Astrocyte of the hippocampus (primary cell): ENCODE data around the gene IGFN1.
"Not testable (repeated sequence)": the region's sequence is repeated elsewhere in the genome, so short reads cannot be mapped to it uniquely, and the experiment has no call there.

Source experiments
- DNase-seq: peaks from one replicate; pipeline ENCODE4 v3.0.0; 2011; ENCODE audit warnings: low read depth, low spot score

IGFN1 gene

DNA sequence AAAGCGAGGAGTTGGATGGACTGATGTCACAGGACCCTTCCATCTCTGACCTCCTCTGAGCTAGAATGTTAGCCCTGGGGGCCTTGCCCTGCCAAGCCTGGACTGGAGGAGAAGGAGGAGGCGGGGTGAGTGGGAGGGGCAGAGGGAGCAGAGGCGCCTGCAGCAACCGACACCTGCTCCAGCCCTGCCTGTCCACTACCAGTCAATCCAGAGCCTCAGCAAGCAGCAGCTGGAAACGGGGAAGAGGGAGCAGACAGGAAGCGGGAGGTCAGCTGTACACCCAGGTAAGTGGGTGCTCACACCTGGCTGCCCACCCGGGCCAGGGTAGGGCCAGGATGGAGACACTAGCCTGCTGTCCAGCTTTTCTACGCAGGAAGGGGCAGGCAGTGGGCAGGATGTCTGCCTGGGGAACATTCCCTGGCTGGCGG lies at the start of gene IGFN1:
TSS of gene IGFN1 (plus strand) at position 201 of the 428 bp plus-strand sequence. CDS start 2,470 bp downstream, outside the sequence.
- no peak for DNase-seq

DNA sequence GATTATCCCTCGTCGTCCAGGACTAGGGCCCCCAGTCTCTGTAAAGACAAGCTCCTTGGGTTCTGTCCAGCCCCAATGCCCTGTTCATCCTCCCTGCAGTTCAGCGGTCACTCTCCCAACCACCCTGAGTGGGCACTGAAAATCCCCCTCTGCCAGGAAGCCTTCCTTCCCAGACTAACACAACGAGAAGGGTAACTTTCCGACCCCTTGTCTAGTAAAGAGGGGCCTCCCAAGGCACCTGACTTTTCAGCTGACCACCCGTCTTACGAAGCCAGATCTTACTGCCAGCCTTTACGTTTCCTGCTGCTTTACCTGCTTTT lies 49.7 kb upstream of the IGFN1 start:
- no peak for DNase-seq

DNA sequence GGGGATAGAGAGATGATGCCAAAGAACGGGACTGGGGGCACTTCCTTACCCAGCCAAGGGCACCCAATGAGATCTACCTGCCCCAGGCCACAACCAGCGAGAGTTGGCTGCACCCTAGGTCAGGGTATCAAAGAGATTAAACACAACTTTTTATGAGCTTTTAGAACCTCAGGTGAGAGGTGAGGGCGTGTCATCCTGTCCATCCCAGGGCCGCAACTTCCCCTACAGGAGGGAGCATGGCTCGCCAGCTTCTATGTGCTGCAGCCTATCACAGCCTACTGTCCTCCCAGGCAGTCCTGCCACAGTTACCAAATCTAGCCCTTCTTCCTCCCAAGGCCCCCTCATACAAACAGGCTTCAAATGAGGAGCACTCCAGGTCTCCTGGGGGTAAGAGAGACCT lies 49.2 kb upstream of the IGFN1 start:
- no peak for DNase-seq

DNA sequence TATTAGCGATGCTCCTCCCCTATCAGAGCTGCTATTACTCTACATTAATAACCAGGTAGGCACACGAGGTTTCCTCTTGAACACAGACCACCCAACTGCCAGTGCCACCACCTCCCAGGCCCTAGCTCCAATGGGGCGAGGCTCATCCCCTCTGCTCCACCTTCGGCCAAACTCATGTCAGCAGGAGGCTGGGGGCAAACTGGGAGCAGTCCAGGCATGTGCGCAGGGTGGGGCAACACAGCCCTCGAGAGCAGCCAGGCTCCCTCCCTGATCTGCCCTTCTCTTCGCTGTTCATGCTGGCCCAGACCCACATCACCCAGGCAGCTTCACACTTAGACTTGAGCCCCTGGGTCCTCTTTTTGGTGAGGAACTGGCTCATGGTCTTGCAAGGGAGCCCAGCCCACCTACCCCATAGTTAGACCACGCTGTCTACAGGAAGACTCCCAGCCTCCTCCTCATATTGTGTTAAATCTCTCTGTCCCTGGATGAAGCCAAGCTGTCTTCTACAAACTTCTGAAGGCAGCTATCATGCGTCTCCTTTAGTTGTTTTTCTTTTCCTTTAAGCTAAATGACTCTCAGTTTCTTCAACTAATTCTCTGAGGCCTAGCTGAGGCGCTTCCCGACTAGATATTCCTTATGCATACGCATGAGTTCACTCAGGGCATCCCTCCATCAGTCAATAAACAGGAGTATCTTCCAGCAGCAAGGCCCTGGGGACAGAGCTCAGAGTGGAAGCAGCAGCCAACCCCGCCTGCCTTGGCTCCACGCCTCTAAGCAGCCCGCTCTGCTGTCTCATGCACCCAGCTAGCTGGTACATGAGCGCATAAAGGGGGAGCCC lies 48.4 kb upstream of the IGFN1 start:
- DNase-seq = no peak

DNA sequence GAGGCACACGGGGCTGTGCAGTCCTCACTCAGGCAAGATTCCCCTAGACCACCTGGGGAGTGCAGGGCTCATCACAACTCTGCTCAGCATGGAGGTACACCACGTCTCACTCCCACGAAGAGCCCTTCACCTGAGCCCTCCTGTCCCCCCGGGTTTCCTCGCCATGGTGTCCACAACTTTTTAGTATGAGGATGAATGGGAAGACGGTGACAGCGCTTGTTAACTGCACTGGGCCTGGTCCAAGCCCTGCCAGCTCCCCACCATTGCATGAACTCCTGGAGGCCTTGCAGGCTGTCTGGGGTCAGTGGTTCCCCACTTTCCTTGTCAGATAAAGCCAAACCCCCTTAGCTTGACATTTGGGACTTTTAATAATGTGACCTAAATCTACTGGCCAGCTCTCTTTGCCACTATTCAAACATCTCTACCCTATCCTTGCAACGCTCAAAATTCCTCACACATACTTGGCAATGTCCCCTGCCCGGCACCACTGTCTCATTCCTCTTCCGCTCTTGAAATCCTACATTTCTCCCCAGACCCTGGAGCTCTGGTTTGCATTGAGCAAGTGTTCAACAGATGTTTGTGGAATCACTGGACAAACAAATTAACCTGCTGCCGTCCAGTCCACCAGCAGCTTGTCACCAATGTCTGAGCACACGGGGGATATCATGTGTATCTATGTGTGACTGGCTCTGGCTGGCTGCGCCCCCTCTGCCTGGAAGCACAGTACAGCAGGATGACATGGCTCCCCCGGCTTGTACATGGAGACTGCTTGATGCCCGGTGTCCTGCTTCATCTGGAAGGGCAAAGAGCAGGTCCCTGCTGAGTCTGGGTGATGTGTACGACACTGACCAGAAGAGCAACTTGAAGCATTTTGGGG lies 47.5 kb upstream of the IGFN1 start:
- DNase-seq = no peak

DNA sequence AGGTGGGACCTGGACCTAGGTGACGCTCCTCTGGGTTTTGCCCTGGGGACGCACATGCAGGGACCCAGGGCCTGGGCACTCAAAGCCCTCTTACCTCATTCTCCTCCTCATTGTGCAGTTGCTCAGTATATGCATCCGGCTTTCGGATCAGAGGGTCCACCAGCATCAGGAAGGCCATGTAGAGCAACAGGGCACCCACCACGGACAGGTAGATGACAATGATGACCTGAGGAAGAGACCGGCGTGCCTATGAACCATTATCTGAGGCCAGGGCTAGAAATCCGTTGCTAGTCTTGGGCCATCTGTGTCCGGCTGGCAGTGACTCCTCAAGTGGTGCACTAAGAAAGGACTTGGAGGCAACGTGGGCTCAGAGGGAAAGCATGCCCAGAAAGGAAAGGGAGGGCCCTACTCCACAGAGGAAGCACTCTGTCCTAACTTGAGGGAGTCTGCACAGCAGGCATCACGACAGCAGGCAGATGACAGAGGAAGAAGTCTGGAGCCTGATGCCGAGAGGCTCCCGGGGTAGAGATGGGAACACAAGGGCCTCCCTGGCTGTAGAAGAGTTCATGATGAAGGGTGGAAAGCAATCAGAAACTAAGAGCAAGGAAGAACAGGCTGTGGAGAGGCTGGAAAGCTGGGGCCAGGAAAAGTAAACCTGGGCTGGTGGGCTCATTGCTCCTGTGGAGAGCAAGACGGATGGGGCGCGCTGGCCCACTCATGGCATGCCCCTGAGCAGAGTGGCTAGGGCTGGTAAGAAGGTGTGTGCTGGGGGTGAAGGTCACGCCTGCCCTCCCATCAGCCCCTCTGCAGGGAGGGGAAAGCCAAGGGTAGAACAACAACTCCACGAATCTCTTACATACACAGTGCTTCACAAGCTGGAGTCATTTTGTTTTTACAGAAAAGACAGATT lies 46.6 kb upstream of the IGFN1 start:
- no peak for DNase-seq

DNA sequence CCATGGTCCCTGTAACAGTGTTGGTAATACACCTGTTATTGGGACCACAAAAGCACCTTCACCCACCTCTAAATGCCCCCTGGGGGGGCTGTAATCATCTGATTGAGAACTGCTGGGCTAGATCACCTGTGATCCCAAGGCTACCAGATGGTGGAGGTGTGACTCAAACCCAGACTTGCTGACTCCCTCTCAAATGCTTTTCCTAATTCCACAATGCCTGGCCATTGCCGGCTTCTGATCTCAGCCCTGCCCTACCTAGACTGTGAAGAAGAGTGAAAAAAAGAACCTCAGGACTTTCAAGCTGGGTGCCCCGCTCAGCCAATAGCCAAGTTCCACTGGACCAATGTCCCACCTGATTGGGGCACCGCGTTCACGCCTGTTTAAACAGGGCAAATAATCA lies 45.9 kb upstream of the IGFN1 start:
- DNase-seq = no peak

DNA sequence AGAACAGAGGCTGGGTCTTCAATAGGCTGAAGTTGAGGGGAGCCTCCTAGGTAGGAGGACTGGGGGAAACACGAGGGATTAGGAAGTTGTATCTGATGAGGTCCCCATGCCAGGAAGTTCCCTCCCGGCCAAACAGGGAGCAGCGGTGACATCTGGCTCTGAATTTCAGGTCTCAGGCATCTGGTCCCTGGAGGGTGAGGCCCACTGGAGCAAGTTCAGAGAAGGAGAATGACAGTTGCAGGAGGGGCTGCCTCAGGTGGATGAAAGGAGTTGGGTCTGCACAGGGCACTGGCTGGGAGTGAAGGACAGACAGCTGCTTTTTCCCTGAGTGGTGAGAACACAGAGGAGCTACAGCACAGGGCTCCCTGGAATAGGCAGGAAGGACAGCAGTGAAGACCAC lies 45.5 kb upstream of the IGFN1 start:
- no peak for DNase-seq

DNA sequence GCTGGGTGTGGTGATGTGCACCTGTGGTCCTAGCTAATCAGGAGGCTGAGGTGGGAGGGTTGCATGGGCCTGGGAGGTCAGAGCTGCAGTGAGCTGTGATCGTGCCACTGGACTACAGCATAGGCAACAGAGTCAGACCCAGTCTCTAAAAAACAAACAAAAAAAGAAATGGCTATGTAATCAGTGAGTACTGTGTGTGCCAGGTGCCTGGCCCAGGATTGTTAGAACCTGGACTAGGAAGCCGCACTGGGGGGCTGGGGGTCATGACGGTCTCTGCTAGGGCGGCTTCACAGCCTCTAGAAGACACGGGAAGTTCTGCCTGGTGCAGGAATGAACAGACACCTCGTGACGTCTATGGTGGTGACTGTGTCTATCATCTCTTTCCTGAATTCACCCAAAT lies 44.8 kb upstream of the IGFN1 start:
- no peak for DNase-seq

DNA sequence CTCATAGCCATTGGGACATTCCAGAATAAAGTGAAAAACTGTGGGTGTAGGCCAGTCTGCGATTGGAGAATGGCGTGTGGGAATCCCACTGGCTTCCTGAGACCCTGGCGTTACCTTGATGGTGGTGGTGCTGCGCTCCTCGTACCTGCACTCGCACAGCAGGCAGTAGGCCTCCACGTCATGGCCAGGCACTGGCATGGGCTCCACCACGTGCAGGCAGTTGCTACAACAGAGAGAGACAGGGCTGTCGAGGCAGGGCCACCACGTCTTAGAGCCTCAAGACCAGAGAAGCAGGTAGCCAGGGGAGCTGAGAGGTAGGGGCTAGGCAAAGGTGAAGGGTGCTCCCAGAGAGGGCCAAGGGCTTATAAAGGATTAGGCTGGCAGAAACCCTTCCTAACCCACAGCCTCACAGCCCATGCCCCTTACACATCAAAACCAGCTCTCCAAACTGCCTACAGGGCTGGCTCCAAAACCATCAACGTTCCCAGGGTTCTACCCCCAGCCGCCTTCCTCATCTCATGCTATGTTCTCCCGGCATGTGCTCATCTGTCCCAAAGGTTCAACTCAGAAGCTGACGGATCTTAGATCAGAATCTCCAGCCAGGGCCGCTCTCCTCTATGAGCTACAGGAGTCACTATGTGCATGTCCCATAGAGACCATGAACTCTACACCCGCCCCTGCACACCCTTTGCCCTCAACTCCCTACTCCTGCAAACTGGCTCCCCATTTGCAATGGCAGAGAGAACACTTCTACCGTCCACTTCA lies 43.8 kb upstream of the IGFN1 start:
- no peak for DNase-seq

DNA sequence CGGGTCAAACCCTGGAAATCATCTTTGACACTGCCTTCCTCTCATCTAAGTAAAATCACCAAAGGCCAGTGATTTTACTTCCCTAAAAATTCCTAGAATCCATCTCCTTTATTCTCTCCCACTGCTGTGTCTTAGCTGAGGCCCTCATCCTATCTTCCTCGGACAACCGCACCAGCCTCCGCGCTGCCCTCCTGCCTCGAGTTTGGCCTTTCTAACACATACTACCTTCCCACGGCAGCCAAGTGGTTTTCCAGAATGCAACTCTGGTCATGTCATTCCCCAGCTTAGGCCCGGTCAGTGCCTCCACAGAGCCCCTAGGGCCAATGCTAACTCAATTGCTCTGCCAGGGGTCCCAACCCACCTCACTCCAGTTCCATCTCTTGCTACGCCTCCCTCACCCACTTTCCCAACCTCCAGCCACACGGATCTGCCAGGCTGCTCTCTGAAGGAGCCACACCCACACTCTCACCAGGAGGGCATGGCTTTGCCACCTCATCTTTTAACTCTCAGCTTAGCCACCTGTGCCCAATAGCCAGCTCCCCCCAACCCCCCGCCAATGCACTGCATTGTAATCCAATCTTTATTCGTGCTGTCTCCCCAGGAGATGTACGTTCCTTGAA lies 43.1 kb upstream of the IGFN1 start:
- no peak for DNase-seq

DNA sequence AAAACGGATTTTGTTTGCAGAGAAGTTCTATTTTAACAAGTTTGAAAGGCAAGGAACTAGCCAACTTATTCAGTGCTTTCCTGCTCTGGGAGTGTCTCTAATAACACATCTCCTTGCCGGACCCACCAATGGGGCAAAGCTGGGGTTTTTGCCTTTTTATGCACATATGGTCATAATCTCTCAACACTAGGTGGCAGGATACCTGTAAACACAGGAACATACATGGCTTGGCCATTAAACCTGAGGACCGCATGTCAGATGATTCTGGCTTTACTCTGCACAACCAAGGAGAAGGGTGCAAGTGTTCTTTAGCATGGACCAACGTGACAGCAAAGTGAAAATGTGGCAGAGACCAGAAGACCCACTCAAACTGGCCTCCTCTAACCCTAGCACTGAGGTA lies 41.2 kb upstream of the IGFN1 start:
- DNase-seq = peak; percentile 29

DNA sequence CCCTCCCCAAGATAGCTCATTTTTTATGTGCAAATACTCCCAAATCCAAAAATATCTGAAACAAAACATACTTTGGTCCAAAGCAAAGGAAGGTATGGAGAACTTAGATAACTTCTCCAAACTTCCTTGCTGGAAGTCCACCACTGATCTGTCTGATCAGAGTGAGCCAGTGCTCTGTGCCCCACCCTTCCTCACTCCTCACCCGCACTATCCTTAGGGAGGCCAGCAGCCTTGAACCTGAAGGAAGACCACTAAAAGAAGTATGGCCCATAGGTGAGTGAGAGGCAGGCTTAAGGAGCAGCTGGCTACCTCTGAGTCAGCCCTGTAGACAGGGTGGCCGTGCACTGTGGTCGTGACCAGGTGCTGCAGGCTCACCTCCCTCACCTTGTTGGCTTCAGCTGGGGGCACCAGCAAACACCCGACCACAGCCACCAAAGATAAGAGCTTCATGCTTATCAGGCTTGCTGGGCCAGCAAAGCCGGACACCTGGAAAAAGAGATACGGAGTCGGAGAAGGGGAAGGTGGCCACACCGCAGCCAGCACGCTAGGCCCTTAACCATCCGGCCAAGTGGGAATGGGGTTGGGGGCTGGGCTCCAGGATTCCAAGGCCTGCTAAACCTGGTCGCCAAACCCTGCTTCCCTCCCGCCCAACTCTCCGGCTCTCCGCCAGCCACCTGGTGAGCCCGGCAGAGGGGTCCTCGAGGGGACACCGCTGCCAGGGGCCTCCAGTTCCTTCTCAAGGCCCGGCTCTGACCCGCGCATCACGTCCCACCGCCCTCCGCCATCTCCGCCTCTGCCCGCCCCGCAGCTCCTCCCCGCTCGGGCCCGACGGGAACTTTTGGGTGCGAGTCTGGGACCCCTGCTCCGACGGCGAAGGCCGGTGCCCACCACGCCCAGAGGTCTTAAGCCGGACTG lies 36.9 kb upstream of the IGFN1 start:
- no peak for DNase-seq

DNA sequence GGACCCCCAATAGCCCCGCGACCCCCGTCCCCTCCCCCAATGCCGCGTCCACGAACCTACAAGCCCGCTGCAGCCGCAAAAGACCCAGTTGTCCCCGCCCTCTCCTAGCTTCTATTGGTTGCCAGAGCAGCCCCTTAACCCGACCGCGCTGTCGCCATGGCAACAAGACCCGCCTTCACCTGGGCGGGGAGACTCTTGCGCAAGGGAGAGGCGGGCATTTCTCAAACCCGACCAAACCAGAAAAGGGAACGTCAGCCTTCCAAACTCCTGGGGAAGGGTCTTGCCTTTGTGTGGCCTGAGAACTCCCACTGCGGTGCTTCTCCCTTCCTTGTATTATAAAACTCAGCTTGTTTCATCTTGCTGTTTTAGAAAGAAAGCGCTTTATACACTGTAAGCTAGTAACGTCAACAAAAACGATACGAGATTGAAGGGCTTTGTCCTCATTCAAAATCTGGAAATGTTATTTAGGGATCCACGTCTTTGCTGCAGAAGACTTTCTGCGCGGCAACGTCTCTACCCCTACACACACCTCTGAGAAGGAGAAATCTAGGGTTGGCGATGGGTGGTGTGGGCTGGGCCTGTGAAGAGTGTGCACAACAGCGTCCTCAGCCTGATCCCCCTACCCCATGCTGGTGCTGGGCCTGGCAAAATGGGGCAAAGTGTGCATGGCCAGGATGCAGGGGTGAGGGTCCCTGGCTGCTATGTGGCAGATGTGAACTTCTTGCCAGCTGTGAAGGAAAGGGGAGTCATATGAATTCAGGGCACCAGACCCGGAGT lies 36.0 kb upstream of the IGFN1 start, which contains the start of gene TMEM9:
TSS of gene TMEM9 (minus strand) at position 86 of the 777 bp plus-strand sequence. CDS start 551 bp downstream, outside the sequence.
- peak; percentile 98 for DNase-seq

DNA sequence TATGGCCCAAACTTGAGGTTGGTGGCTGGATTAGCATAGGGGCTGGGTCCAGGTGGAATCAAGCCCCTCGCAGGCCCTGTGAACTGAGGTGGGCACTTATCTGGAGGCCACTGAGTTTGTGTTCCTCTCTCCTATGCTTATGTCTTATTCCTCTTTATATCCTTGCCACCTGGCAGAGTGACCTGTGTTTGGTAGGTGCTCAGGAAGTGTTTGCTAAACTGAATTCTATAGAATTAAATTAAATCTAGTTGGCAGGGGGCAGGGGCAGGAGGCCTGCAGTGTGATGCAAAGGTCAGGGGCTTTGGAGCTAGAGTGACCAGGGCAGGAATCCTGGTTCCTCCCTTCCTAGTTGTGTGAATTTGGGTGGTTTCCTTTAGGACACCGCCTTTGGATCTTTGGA lies 35.3 kb upstream of the IGFN1 start:
- no peak for DNase-seq

DNA sequence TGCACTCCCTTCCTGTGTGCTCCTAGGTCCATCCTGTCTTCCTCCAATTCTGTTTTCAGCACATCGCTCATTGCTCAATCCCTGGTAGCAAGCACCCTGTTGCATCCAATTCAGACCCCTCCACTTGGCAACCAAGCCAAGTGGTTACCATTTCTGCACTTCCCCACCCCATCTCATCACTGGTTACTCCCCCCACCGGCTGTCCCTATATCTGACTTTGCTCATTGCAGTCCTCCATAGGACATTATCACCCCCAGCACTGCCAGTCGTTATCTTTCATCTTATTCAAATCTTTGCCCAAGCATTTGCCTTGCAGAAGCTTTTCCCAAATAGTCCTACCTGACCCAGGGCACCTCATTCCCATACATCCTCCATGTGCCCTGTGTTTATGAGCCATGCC lies 34.3 kb upstream of the IGFN1 start:
- no peak for DNase-seq

DNA sequence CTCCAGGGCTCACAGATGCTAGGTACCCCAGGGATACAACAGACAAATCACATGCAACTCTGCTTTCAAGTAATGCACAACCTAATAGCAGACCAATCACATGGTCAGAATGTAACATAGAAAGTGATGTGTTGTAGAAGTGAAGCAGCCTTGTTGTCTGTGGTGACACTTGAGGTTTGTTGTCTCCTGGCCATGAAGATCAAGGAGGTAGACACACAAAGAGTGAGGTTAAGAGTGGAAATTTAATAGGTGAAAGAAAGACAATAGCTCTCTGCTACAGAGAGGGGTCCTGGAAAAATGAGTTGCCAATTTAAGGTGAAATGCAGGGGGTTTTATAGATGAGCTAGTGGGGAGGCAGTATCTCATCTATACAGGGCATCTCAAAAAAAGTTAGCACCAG lies 33.8 kb upstream of the IGFN1 start:
- DNase-seq = no peak

DNA sequence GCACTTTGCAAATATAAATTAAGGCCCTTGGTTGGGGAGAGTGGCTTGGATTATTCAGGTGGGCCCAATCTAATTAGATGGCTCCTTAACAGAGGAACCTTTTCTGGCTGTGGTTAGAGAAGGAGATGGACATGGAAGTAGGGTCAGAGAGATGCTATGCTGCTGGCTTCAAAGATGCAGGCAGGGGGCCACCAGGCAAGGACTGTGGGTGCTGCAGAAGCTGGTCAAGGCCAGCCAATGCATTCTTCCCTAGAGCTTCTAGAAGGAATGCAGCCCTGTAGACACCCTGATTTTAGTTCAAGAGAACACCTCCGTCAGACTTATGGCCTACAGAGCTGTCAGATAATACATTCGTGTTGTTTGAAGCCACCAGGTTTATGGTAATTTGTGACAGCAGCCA lies 32.7 kb upstream of the IGFN1 start:
- DNase-seq = no peak

DNA sequence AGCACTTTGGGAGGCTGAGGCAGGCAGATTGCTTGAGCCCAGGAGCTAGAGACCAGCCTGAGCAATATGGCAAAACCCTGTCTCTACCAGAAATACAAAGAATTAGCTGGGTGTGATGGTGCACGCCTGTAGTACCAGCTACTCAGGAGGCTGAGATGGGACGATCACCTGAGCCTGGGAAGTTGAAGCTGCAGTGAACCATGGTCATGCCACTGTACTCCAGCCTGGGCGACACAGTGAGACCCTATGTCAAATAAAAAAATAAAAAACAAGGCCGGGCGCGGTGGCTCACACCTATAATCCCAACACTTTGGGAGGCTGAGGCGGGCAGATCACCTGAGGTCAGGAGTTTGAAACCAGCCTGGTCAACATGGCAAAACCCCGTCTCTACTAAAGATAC lies 27.6 kb upstream of the IGFN1 start:
- DNase-seq = not testable (repeated sequence)
